ENCODE data around the gene PARD3.

- no peak for TF ChIP-seq CTCF (IDR thresholded peaks at IDR 0.05)
- TF ChIP-seq POLR2A (IDR thresholded peaks at IDR 0.05) = no peak
- no peak for TF ChIP-seq POLR2AphosphoS5 (IDR thresholded peaks at IDR 0.05)
- TF ChIP-seq EP300 (IDR thresholded peaks at IDR 0.05; ENCODE audit: low read depth) = no peak
Observed at GRCh38 chr10:34667177-34667576, 147.9 kb downstream of the PARD3 start.
